ENCODE data around the gene GATAD2B.

GATAD2B gene

GRCh38 chr1:153951183-153951582, 28.4 kb upstream of the GATAD2B start:
- DNase-seq, result no peak

- no peak for DNase-seq
Measured at GRCh38 chr1:153946622-153947241, 24.0 kb upstream of the GATAD2B start, which contains the start of gene DENND4B. Gene DENND4B (minus strand): TSS chr1:153946718. CDS start chr1:153944374, 2,344 bp downstream.

- no peak for DNase-seq
Measured at GRCh38 chr1:153945795-153946621, 23.2 kb upstream of the GATAD2B start.

- no peak for DNase-seq
Measured at GRCh38 chr1:153945131-153945794, 22.5 kb upstream of the GATAD2B start.

- DNase-seq, result no peak
Measured at GRCh38 chr1:153944827-153945117, 22.0 kb upstream of the GATAD2B start.

- DNase-seq, result no peak
Measured at GRCh38 chr1:153944005-153944826, 21.4 kb upstream of the GATAD2B start.

GRCh38 chr1:153942766-153943549, 20.2 kb upstream of the GATAD2B start:
- DNase-seq, result no peak

GRCh38 chr1:153941826-153942725, 19.3 kb upstream of the GATAD2B start:
- no peak for DNase-seq

GRCh38 chr1:153940756-153941155, 18.0 kb upstream of the GATAD2B start:
- DNase-seq, result no peak

- DNase-seq, result no peak
Measured at GRCh38 chr1:153939476-153939875, 16.7 kb upstream of the GATAD2B start.

- no peak for DNase-seq
Measured at GRCh38 chr1:153938996-153939395, 16.2 kb upstream of the GATAD2B start.

- no peak for DNase-seq
Measured at GRCh38 chr1:153937331-153937730, 14.6 kb upstream of the GATAD2B start.

GRCh38 chr1:153936011-153936802, 13.4 kb upstream of the GATAD2B start:
- DNase-seq, result no peak

- DNase-seq, result no peak
Measured at GRCh38 chr1:153934746-153935145, 12.0 kb upstream of the GATAD2B start.

GRCh38 chr1:153933955-153934354, 11.2 kb upstream of the GATAD2B start:
- no peak for DNase-seq

GRCh38 chr1:153933430-153933829, 10.7 kb upstream of the GATAD2B start:
- DNase-seq, result no peak

- no peak for DNase-seq
Measured at GRCh38 chr1:153932156-153933131, 9.7 kb upstream of the GATAD2B start.

GRCh38 chr1:153929981-153930948, 7.5 kb upstream of the GATAD2B start:
- DNase-seq, result no peak

All from NCI-H524 treated with DMSO at 0.1 percent for 48 hours (cell line).